Testis (tissue), 3 donors: ENCODE data around the gene BRAP. TPM values are rescaled to one million over a fixed set of nuclear protein-coding genes. Genes with fewer than 3 reads are reported as not detected.
A peak's percentile ranks its signal among the peaks of the same experiment; 100 is the strongest.

Source experiments
- DNase-seq: peaks from one replicate; pipeline ENCODE4 v3.0.0-alpha.2; 2019
- H3K27ac ChIP-seq, 2 donors: fragments of 200-600 bp; sonication (generic); one replicate each; pipeline ENCODE4 v1.5.1; 2019
- H3K27me3 ChIP-seq: fragments of 200-600 bp; sonication (generic); one replicate; pipeline ENCODE4 v1.5.1; 2019
- H3K36me3 ChIP-seq: fragments of 200-600 bp; sonication (generic); one replicate; pipeline ENCODE4 v1.5.1; 2017; ENCODE audit warnings: low read depth; ENCODE audit errors: missing control alignments
- H3K4me1 ChIP-seq: fragments of 200-600 bp; sonication (generic); one replicate; pipeline ENCODE4 v1.5.1; 2019
- H3K4me3 ChIP-seq, 2 donors: fragments of 200-600 bp; sonication (generic); one replicate each; pipeline ENCODE4 v1.5.1; 2017 to 2019
- H3K9me3 ChIP-seq: fragments of 200-600 bp; sonication (generic); one replicate; pipeline ENCODE4 v1.5.1; 2017
- CTCF ChIP-seq, 3 experiments: fragments of 450-650 bp in 2 of 3; fragments of 200-600 bp in 1 of 3; sonication (generic) in 1 of 3; IDR thresholded peaks; one replicate each; pipeline ENCODE4 v1.5.1; 2016 to 2019; ENCODE audit warnings: antibody characterized with exemption in 3 of 3, mild to moderate bottlenecking in 2 of 3, moderate library complexity in 1 of 3
- POLR2A ChIP-seq: fragments of 450-650 bp; IDR thresholded peaks from one replicate; pipeline ENCODE4 v1.6.1; 2017; ENCODE audit warnings: antibody characterized with exemption, mild to moderate bottlenecking, moderate library complexity
- WGBS, 2 donors: methylation state at CpG; one replicate each; pipeline ENCODE4 v1.1.5; 2018; 5-methylcytosine and 5-hydroxymethylcytosine counted together
- intact Hi-C: fragments of 100-400 bp; cut with DNase I; formaldehyde crosslinking; loops from one replicate; pipeline ENCODE4 v1.15.1; 2023; ENCODE audit warnings: low total_unique reads
- polyA plus RNA-seq: library from polyadenylated mRNA; stranded (reverse); fragments of 350-450 nt; fragmentation: Illumina TruSeq; extraction: RNeasy Lipid Tissue Mini Kit (QIAGEN cat#74804); gene quantifications from one replicate; pipeline ENCODE4 v1.2.3, GENCODE V29; 2014; ENCODE audit warnings: low read depth, low replicate concordance; ENCODE audit not compliant: insufficient read depth
- total RNA-seq, 2 donors: library from RNA; depleted of rRNA; stranded (reverse); fragments of >200 nt; gene quantifications; one replicate each; pipeline ENCODE4 v1.2.3, GENCODE V29; 2016

Gene BRAP
- total and polyA plus RNA-seq, 3 donors from 2014 or later, result 71.4 to 167 (median 99.1) TPM

GRCh38 chr12:111677186-111677585 is 8.6 kb downstream of the BRAP start:
- Histone ChIP-seq H3K27ac (no peak overlapping the region), H3K36me3 (no peaks in the 10 kb centered on the region), H3K4me3 (no peak overlapping the region), H3K9me3 (no peaks in the 10 kb centered on the region), H3K4me1 (peaks cover 6% of the 10 kb centered on the region), H3K27me3 (no peaks in the 10 kb centered on the region)
- TF ChIP-seq POLR2A, result no peak
- TF ChIP-seq CTCF (IDR thresholded peaks at IDR 0.05), result no peak
- WGBS, 2 donors, result 79% methylated on average over 5 of the region's 5 CpGs
- DNase-seq, result no peak
- intact Hi-C loops, result no loop called here

- no peak for DNase-seq
- peaks cover 6% of the 10 kb centered on the region for H3K4me1 ChIP-seq
- no peak overlapping the region for H3K4me3 ChIP-seq
- no peaks in the 10 kb centered on the region for H3K36me3 ChIP-seq
- no peaks in the 10 kb centered on the region for H3K9me3 ChIP-seq
- WGBS, 2 donors, result 48 to 49% methylated on average over 3 of the region's 3 CpGs
- intact Hi-C loops, result no loop called here
- TF ChIP-seq POLR2A, result no peak
- TF ChIP-seq CTCF (IDR thresholded peaks at IDR 0.05), result peak; percentile 31 to 42 (median 41)
- H3K27me3 ChIP-seq, result no peaks in the 10 kb centered on the region
- H3K27ac ChIP-seq, result no peak overlapping the region
Measured at GRCh38 chr12:111673503-111673902, 12.3 kb downstream of the BRAP start.

- TF ChIP-seq POLR2A, result no peak
- no peak for TF ChIP-seq CTCF (IDR thresholded peaks at IDR 0.05)
- Histone ChIP-seq H3K36me3 (no peaks in the 10 kb centered on the region), H3K4me1 (peaks cover 6% of the 10 kb centered on the region), H3K9me3 (no peaks in the 10 kb centered on the region), H3K4me3 (no peak overlapping the region), H3K27me3 (no peaks in the 10 kb centered on the region), H3K27ac (no peak overlapping the region)
- 82 to 92% methylated on average over 10 of the region's 10 CpGs for WGBS, 2 donors
- intact Hi-C loops, result no loop called here
- no peak for DNase-seq
Measured at GRCh38 chr12:111672822-111673381, 12.9 kb downstream of the BRAP start.

- H3K27me3 ChIP-seq, result no peaks in the 10 kb centered on the region
- WGBS, 2 donors, result 70 to 78% methylated on average over 11 of the region's 11 CpGs
- H3K36me3 ChIP-seq, result no peaks in the 10 kb centered on the region
- no peaks in the 10 kb centered on the region for H3K4me1 ChIP-seq
- no peak for DNase-seq
- no peaks in the 10 kb centered on the region for H3K9me3 ChIP-seq
- no peak overlapping the region for H3K4me3 ChIP-seq
- intact Hi-C loops, result no loop called here
- no peak overlapping the region for H3K27ac ChIP-seq
- TF ChIP-seq POLR2A (no peak), CTCF (IDR thresholded peaks at IDR 0.05) (no peak)
Measured at GRCh38 chr12:111664961-111665865, 20.5 kb downstream of the BRAP start.
